Transverse colon (tissue), 4 donors: ENCODE measurements around the gene FGGY. TPM values are rescaled to one million over a fixed set of nuclear protein-coding genes. Genes with fewer than 3 reads are reported as not detected.

Experiments used
- DNase-seq: peaks from one replicate; pipeline ENCODE4 v3.0.0-alpha.2; 2019
- H3K27ac ChIP-seq, 4 donors: fragments of 200-600 bp; sonication (generic); 2 replicates each; pipeline ENCODE4 v1.5.1; 2016 to 2018; ENCODE audit warnings: inconsistent platforms in 4 of 4
- H3K27me3 ChIP-seq: fragments of 200-600 bp; sonication (generic); 2 replicates; pipeline ENCODE4 v1.5.1; 2017; ENCODE audit warnings: inconsistent platforms
- H3K36me3 ChIP-seq, 4 donors: fragments of 200-600 bp; sonication (generic); 2 replicates each; pipeline ENCODE4 v1.5.1; 2017 to 2019; ENCODE audit warnings: inconsistent platforms in 4 of 4
- H3K4me1 ChIP-seq, 4 donors: fragments of 200-600 bp; sonication (generic); 2 replicates each; pipeline ENCODE4 v1.5.1; 2017 to 2020; ENCODE audit warnings: inconsistent platforms in 4 of 4
- H3K4me3 ChIP-seq, 4 donors: fragments of 200-600 bp; sonication (generic); 1 replicate in 1 of 4; 2 replicates in 3 of 4; pipeline versions ENCODE4 v1.5.1 to v1.6.1; 2017 to 2019; ENCODE audit warnings: inconsistent platforms in 4 of 4
- H3K9me3 ChIP-seq, 2 donors: fragments of 200-600 bp; sonication (generic); 2 replicates each; pipeline ENCODE4 v1.5.1; 2017 to 2019; ENCODE audit warnings: inconsistent platforms in 2 of 2
- EP300 ChIP-seq: sonication (generic); formaldehyde crosslinking; IDR thresholded peaks from one replicate; pipeline ENCODE4 v1.6.1; 2017; ENCODE audit warnings: antibody characterized with exemption, low read depth
- POLR2A ChIP-seq: fragments of 450-650 bp; IDR thresholded peaks from one replicate; pipeline ENCODE4 v1.6.1; 2016; ENCODE audit warnings: antibody characterized with exemption, mild to moderate bottlenecking, moderate library complexity
- POLR2AphosphoS5 ChIP-seq, 3 donors: sonication (generic); formaldehyde crosslinking; IDR thresholded peaks; one replicate each; pipeline ENCODE4 v1.6.1; 2016; ENCODE audit warnings: antibody characterized with exemption in 3 of 3
- WGBS, 2 donors: methylation state at CpG; one replicate each; pipeline ENCODE4 v1.1.5; 2018; ENCODE audit warnings: low coverage in 1 of 2; 5-methylcytosine and 5-hydroxymethylcytosine counted together
- in situ Hi-C, 4 donors: fragments of 200-750 bp; cut with MboI; loops; one replicate each; pipeline versions ENCODE4 v1.15.0 to v1.15.1; 2017; ENCODE audit warnings: low sequenced_read_pairs in 3 of 4, low pct_ligation_motif_present in 1 of 4, low pct_unique_long_range_greater_than_20kb in 1 of 4
- intact Hi-C: fragments of 100-400 bp; cut with DNase I; formaldehyde crosslinking; loops from one replicate; pipeline ENCODE4 v1.15.1; 2023; ENCODE audit warnings: low total_unique reads
- total RNA-seq, 4 donors: library from RNA; depleted of rRNA; stranded (reverse); fragments of >200 nt; gene quantifications; one replicate each; pipeline ENCODE4 v1.1.0, GENCODE V29; 2016
- TF ChIP-seq, protein P1 (sequence below), 5 experiments: fragments of 200-600 bp in 3 of 5; fragments of 450-650 bp in 2 of 5; sonication (generic) in 3 of 5; IDR thresholded peaks; 1 replicate in 2 of 5; 2 replicates in 3 of 5; pipeline ENCODE4 v1.5.1; 2016 to 2017; ENCODE audit warnings: antibody characterized with exemption in 5 of 5, inconsistent platforms in 3 of 5, mild to moderate bottlenecking in 2 of 5, moderate library complexity in 1 of 5

FGGY gene
- total RNA-seq, 4 donors from 2014 or later = 18.2 to 97.7 (median 27.1) TPM

DNA sequence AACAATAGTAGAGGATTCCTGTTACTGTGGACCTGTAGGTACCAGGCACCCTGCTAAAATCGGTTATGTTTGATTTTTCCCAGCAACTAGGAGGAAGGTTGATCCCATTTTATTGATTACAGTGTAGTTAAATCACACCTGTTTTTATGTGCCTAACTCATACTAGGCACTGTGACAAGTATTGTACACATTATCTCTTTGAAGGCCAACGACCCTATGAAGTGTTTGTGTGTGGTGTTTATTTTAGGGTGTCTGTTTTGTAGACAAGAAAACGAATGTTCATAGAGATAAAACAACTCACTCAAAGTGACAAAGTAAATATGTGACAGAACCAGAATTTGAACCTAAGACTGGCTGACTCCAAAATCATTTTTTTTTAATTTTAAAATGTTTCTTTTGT lies 49.5 kb downstream of the FGGY start:
- no peaks in the 10 kb centered on the region for H3K4me1 ChIP-seq
- no peak overlapping the region for H3K4me3 ChIP-seq
- TF ChIP-seq EP300 (no peak), POLR2A (no peak), POLR2AphosphoS5 (IDR thresholded peaks at IDR 0.05) (no peak)
- TF ChIP-seq, protein P1, sequence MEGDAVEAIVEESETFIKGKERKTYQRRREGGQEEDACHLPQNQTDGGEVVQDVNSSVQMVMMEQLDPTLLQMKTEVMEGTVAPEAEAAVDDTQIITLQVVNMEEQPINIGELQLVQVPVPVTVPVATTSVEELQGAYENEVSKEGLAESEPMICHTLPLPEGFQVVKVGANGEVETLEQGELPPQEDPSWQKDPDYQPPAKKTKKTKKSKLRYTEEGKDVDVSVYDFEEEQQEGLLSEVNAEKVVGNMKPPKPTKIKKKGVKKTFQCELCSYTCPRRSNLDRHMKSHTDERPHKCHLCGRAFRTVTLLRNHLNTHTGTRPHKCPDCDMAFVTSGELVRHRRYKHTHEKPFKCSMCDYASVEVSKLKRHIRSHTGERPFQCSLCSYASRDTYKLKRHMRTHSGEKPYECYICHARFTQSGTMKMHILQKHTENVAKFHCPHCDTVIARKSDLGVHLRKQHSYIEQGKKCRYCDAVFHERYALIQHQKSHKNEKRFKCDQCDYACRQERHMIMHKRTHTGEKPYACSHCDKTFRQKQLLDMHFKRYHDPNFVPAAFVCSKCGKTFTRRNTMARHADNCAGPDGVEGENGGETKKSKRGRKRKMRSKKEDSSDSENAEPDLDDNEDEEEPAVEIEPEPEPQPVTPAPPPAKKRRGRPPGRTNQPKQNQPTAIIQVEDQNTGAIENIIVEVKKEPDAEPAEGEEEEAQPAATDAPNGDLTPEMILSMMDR (IDR thresholded peaks at IDR 0.05) = no peak
- in situ Hi-C loops (no loop called here), intact Hi-C loops (no loop called here)
- no peaks in the 10 kb centered on the region for H3K27me3 ChIP-seq
- 20 to 40% methylated on average over 1 to 3 of the region's 3 CpGs for WGBS, 2 donors
- DNase-seq = no peak
- H3K27ac ChIP-seq = no peak overlapping the region
- no peaks in the 10 kb centered on the region for H3K36me3 ChIP-seq
- no peaks in the 10 kb centered on the region for H3K9me3 ChIP-seq

DNA sequence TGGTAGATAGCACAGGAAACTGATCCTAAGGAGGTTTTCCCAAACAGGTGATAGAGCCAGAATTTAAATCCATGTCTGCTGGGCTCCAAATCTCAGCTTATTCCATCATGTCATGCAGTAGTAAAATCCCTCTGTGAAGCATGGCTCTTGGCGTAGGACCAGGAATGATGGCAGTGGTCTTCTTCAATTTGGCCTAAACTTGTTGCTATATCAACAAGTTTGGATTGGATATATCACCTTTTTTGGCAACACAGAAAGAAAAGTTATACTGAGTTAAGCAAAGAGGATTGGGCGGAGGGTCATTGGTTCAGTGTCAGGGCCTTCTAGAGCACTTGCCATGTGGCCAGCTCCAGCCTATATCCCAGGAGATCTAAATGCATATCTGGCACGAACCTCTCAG lies 52.2 kb downstream of the FGGY start:
- no peak for DNase-seq

DNA sequence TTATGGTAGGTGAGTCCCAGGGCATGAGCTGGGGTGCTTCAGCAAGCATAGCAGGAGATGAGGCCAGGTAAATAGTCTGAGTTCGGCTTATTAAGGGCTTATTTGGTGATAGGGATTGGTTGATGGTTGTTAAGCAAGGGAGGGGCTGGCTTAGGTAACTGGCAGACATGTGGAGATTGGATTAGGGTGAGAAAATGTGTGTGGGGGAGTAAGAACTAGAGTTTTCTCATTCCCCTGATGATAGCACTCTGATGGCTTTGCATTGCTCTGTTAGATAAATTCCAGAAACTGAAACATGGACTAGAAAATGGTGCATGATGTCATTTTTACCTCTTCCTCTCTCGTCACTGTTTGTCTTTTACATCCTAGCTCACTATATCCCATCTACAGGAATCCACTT lies 53.6 kb downstream of the FGGY start:
- H3K4me1 ChIP-seq = peaks cover 7 to 24% (median 19%) of the 10 kb centered on the region in 4 donors
- no peaks in the 10 kb centered on the region for H3K36me3 ChIP-seq
- DNase-seq = no peak
- H3K27me3 ChIP-seq = no peaks in the 10 kb centered on the region
- TF ChIP-seq POLR2AphosphoS5 (IDR thresholded peaks at IDR 0.05) = no peak
- no peak for TF ChIP-seq POLR2A
- TF ChIP-seq, protein P1 (IDR thresholded peaks at IDR 0.05) = no peak
- TF ChIP-seq EP300 = no peak
- H3K4me3 ChIP-seq = no peak overlapping the region
- WGBS, 2 donors = 85% methylated on average over 2 of the region's 2 CpGs
- H3K9me3 ChIP-seq = no peaks in the 10 kb centered on the region
- in situ Hi-C loops = no loop called here
- intact Hi-C loops = no loop called here
- H3K27ac ChIP-seq = no peak overlapping the region

More for the DNA sequence above, 52.2 kb downstream of the FGGY start:
- WGBS, 2 donors = 92 to 94% methylated on average over 2 to 3 of the region's 3 CpGs
- no peaks in the 10 kb centered on the region for H3K9me3 ChIP-seq
- no peaks in the 10 kb centered on the region for H3K27me3 ChIP-seq
- intact Hi-C loops = no loop called here
- in situ Hi-C loops = no loop called here
- no peaks in the 10 kb centered on the region for H3K36me3 ChIP-seq
- no peak overlapping the region for H3K4me3 ChIP-seq
- no peak overlapping the region for H3K27ac ChIP-seq
- no peak for TF ChIP-seq POLR2A
- no peak for TF ChIP-seq EP300
- TF ChIP-seq, protein P1 (IDR thresholded peaks at IDR 0.05) = no peak
- no peak for TF ChIP-seq POLR2AphosphoS5 (IDR thresholded peaks at IDR 0.05)
- peaks cover 0 to 10% (median 4%) of the 10 kb centered on the region in 4 donors for H3K4me1 ChIP-seq

DNA sequence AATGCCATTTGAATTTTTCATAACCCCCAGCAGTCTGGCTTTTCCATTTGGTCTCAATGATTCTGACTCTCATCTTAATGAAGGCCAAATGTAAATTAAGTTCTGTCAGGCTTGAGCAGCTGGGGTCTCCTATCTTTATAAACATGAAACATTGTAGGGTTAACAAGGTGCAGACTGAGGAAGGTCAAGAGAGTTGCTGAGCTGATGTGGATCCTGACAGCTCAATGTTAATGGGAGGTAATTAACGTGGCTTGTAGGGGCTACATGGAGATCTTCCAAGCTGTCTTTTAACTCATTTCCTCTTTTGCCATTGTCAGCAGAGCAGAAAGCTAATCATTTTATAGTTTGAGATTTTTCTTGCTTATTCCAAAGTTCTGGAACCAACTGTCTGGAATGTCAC lies 55.2 kb downstream of the FGGY start:
- no peaks in the 10 kb centered on the region for H3K36me3 ChIP-seq
- H3K27me3 ChIP-seq = no peaks in the 10 kb centered on the region
- no peak overlapping the region for H3K4me3 ChIP-seq
- H3K9me3 ChIP-seq = no peaks in the 10 kb centered on the region
- no peak for DNase-seq
- in situ Hi-C loops (no loop called here), intact Hi-C loops (no loop called here)
- TF ChIP-seq EP300 = no peak
- no peak for TF ChIP-seq POLR2AphosphoS5 (IDR thresholded peaks at IDR 0.05)
- TF ChIP-seq, protein P1 (IDR thresholded peaks at IDR 0.05) = no peak
- no peak for TF ChIP-seq POLR2A
- peaks cover 7 to 37% (median 24%) of the 10 kb centered on the region in 4 donors for H3K4me1 ChIP-seq
- H3K27ac ChIP-seq = no peak overlapping the region
- WGBS, 2 donors = 57 to 91% methylated on average over 1 of the region's 1 CpG
